HG03060 (cell line): ENCODE data around the gene DNAAF5.
"Not testable (repeated sequence)": the region's sequence is repeated elsewhere in the genome, so short reads cannot be mapped to it uniquely, and the experiment has no call there.

ENCODE experiments used
- ATAC-seq: cut with Tn5 transposase; IDR thresholded peaks from one replicate; pipeline ENCODE4 v1.9.1; 2021; ENCODE audit warnings: low read depth, moderate number of reproducible peaks; ENCODE audit not compliant: unreplicated experiment

The DNAAF5 gene

GRCh38 chr7:744854-745430 is 18.4 kb downstream of the DNAAF5 start:
- ATAC-seq, result no peak

- ATAC-seq, result no peak
These were observed 19.1 kb downstream of the DNAAF5 start for GRCh38 chr7:745431-746154.

GRCh38 chr7:746155-747061 is 19.9 kb downstream of the DNAAF5 start:
- ATAC-seq, result no peak

- no peak for ATAC-seq
These were observed 20.7 kb downstream of the DNAAF5 start for GRCh38 chr7:747186-747585.

GRCh38 chr7:748446-748845 is 21.9 kb downstream of the DNAAF5 start:
- no peak for ATAC-seq

GRCh38 chr7:749140-749551 is 22.6 kb downstream of the DNAAF5 start:
- ATAC-seq, result no peak

GRCh38 chr7:750111-750905 is 23.8 kb downstream of the DNAAF5 start:
- ATAC-seq, result no peak

DNA sequence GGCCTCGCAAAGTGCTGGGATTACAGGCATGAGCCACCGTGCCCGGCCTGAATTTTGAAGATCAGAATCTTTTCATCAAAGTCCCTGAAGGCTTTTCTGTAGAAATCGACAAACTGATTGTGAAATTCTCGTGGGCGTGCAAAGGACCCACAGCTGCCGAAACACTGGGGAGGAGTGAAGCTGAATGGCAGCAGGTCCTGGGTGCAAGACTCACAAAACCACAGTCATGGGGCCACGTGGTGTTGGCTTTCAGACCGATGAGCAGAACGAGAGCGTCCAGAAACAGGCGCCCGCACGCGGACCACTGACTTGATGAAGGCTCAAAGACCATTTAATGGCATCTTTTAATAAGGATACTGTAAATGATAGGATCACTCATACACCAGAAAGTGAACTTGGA is 25.3 kb downstream of the DNAAF5 start:
- ATAC-seq, result no peak

GRCh38 chr7:752256-752655 is 25.8 kb downstream of the DNAAF5 start:
- not testable (repeated sequence) for ATAC-seq

- ATAC-seq, result no peak
These were observed 26.7 kb downstream of the DNAAF5 start for GRCh38 chr7:753190-753589.

DNA sequence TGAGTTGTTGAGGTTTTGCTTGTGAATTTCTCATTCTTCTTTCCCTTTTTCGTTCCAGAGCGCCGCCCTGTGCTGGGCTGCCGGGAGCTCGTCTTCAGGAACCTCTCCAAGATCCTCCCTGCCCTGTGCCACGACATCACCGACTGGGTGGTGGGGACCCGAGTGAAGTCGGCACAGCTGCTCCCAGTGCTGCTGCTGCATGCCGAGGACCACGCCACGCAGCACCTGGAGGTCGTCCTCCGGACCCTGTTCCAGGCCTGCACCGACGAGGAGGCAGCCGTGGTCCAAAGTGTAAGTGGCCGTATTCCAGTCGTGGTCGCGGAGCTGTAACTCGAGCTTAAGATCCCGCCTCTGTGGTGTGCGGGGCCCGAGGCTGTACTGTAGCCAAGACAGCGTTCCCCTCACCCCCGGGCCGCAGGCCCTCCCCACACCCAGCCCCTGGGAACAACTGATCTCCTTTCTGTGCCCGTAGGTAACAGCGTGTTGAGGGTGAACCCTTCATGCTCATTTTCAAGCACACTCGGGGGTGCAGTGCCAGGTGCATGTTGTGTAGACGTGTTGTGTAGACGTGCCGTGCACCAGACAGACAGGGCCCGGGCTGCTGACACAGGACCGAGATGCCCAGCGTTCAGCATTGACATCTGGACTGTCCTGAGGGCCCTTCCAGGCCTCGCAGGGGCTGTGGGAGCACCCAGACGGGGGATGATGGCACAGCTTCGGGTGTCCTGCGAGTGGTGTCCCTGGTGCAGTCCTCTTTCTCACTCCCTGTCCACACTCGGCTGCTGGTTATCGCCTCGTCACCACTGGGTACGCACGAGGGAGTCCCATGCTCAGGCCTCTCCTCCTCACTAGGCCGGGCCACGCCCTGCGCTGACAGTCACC is 28.3 kb downstream of the DNAAF5 start:
- no peak for ATAC-seq

- no peak for ATAC-seq
These were observed 28.9 kb downstream of the DNAAF5 start for GRCh38 chr7:755413-755805.

GRCh38 chr7:756231-756927 is 29.9 kb downstream of the DNAAF5 start:
- no peak for ATAC-seq

- no peak for ATAC-seq
These were observed 30.5 kb downstream of the DNAAF5 start for GRCh38 chr7:756928-757560.

- ATAC-seq, result no peak
These were observed 31.3 kb downstream of the DNAAF5 start for GRCh38 chr7:757741-758163.

GRCh38 chr7:759569-759968 is 33.1 kb downstream of the DNAAF5 start:
- no peak for ATAC-seq

DNA sequence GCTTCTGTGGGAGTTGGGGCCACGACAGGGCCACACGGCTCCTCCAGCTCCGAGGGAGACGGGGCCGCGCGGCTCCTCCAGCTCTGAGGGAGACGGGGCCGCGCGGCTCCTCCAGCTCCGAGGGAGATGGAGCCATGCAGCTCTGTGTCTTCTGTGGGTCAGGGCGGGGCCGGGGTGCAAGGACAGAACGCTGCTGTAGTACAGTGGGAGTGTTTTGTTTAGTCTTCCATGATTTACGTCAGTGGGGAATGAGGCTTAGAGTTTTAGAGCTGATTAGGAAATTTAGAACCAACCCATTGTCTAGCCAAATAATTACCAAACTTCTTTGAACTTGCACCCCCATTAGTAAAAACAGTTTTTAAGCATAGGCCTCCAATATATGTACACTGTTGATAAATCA is 33.5 kb downstream of the DNAAF5 start:
- no peak for ATAC-seq

DNA sequence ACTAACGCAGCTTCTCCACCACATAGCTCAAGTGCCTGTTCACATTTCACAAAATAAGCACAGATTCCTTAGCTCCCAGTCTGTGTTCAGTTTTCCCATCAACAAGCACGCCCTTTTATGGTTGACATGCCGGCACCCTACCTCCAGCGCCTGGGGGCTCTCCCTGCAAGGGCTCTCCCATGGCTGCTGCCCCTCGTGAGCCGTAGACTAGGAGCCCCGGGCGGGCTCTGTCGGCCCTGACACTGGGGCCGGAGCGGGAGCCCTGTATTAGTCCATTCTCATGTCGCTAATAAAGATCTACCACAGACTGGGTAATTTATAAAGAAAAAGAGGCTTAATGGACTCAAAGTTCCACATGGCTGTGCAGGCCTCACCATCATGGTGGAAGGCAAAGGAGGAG is 34.6 kb downstream of the DNAAF5 start:
- no peak for ATAC-seq

DNA sequence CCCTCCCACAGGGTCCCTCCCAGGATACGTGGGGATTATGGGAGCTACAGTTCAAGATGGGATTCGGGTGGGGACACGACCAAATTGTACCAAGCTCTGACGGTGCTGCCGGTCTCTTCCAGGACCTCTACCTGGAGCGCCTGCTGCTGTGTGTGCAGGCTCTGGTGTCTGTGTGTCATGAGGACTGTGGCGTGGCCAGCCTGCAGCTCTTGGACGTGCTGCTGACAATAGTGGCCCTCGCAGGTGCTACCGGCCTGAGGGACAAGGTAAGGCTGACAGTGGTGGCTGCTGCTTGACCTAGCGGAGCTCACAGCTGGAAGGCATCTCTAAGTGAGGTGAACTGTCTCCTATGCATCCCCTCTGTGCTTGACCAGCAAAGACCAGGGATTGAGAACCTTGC is 35.1 kb downstream of the DNAAF5 start:
- ATAC-seq, result no peak
